Breast epithelium (tissue), 3 donors: ENCODE measurements around the gene ST6GALNAC3.

Source experiments
- POLR2AphosphoS5 ChIP-seq, 3 donors: sonication (generic); formaldehyde crosslinking; IDR thresholded peaks; one replicate each; pipeline ENCODE4 v1.6.1; 2017; ENCODE audit warnings: antibody characterized with exemption in 3 of 3
- TF ChIP-seq, protein P1 (sequence below), 3 donors: fragments of 450-650 bp; IDR thresholded peaks; one replicate each; pipeline ENCODE4 v1.5.1; 2016 to 2017; ENCODE audit warnings: antibody characterized with exemption in 3 of 3, mild to moderate bottlenecking in 3 of 3, moderate library complexity in 3 of 3

DNA sequence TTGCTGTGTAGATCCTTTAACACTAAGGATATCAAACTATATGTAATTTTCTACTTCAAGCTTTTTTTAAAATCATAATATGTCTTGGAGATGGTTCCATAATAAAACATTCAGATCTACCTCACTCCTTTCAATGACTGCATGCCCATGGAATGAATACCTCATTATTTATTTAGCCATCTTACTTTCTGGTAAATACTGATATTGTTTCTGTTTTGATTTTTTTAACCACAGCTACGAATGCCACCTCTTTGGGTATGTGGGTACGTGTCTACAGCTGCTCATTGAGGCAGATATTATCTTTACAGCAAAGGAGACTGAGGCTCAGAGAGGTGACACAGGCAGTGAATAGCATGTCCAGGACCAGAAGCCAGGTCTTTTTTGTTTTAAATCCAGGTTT, 215.7 kb downstream of the ST6GALNAC3 start:
- no peak for TF ChIP-seq POLR2AphosphoS5 (IDR thresholded peaks at IDR 0.05)
- TF ChIP-seq, protein P1, sequence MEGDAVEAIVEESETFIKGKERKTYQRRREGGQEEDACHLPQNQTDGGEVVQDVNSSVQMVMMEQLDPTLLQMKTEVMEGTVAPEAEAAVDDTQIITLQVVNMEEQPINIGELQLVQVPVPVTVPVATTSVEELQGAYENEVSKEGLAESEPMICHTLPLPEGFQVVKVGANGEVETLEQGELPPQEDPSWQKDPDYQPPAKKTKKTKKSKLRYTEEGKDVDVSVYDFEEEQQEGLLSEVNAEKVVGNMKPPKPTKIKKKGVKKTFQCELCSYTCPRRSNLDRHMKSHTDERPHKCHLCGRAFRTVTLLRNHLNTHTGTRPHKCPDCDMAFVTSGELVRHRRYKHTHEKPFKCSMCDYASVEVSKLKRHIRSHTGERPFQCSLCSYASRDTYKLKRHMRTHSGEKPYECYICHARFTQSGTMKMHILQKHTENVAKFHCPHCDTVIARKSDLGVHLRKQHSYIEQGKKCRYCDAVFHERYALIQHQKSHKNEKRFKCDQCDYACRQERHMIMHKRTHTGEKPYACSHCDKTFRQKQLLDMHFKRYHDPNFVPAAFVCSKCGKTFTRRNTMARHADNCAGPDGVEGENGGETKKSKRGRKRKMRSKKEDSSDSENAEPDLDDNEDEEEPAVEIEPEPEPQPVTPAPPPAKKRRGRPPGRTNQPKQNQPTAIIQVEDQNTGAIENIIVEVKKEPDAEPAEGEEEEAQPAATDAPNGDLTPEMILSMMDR (IDR thresholded peaks at IDR 0.05) = no peak
